ENCODE measurements around the gene ERC1.

The ERC1 gene

GRCh38 chr12:1201886-1202285 lies 210.9 kb downstream of the ERC1 start:
- POLR2A ChIA-PET, result no interaction called here
- H3K27ac ChIP-seq (ENCODE audit: extremely low read depth, low read depth, low read length), result no peak overlapping the region

GRCh38 chr12:1203735-1204019 lies 212.7 kb downstream of the ERC1 start:
- H3K9me3 ChIP-seq (ENCODE audit: control insufficient read depth, insufficient read depth, low read depth, low read length), result no peaks in the 10 kb centered on the region; the same call in 1 of the 2 replicates
- no peak overlapping the region for H3K27ac ChIP-seq (ENCODE audit: extremely low read depth, low read depth, low read length)
- CTCF ChIA-PET, result no interaction called here
- no peak overlapping the region for H3K4me3 ChIP-seq (ENCODE audit: low read depth, low read length)
- peaks cover 0 to 5% of the 10 kb centered on the region in 2 experiments; a peak in 1 of 3 replicates for H3K36me3 ChIP-seq (ENCODE audit: control insufficient read depth in 2 of 2, insufficient read depth in 1 of 2, low read length in 2 of 2)
- POLR2A ChIA-PET, result no interaction called here
- peaks cover 31% of the 10 kb centered on the region for H3K4me1 ChIP-seq (ENCODE audit: control insufficient read depth, insufficient read depth, low read length)
- TF ChIP-seq ZNF184 (tag by site-specific recombination; IDR thresholded peaks at IDR 0.05) (0 out of 2 replicates have a peak, but pooled peaks have one; percentile 7), ZBTB44 (tag by site-specific recombination; IDR thresholded peaks at IDR 0.05) (0 out of 2 replicates have a peak, but pooled peaks have one; percentile 22), OSR2 (tag by site-specific recombination; IDR thresholded peaks at IDR 0.05) (peak; percentile 87), HOXC10 (CRISPR knock-in tag; IDR thresholded peaks at IDR 0.05) (no peak), TSHZ1 (tag by site-specific recombination; IDR thresholded peaks at IDR 0.05; ENCODE audit: borderline replicate concordance) (0 out of 2 replicates have a peak, but pooled peaks have one; percentile 47), ZNF221 (tag by site-specific recombination; IDR thresholded peaks at IDR 0.05; ENCODE audit: borderline replicate concordance) (peak; percentile 60; the same call in 1 of the 2 replicates), ZNF18 (tag by site-specific recombination; IDR thresholded peaks at IDR 0.05) (peak; percentile 21; the same call in 1 of the 2 replicates), SP7 (tag by site-specific recombination; IDR thresholded peaks at IDR 0.05) (peak; percentile 57; the same call in 1 of the 2 replicates)

More at GRCh38 chr12:1201886-1202285, 210.9 kb downstream of the ERC1 start:
- CTCF ChIA-PET, result interaction anchor here (0.7 kb wide), 1 partner anchor 29 kb away, joined by 4 read pairs; no protein-coding TSS in a partner anchor
- no peak overlapping the region for H3K4me3 ChIP-seq (ENCODE audit: low read depth, low read length)
- peaks cover 22% of the 10 kb centered on the region for H3K4me1 ChIP-seq (ENCODE audit: control insufficient read depth, insufficient read depth, low read length)
- peaks cover 0 to 22% of the 10 kb centered on the region in 2 experiments; a peak in 2 of 3 replicates for H3K36me3 ChIP-seq (ENCODE audit: control insufficient read depth in 2 of 2, insufficient read depth in 1 of 2, low read length in 2 of 2)
- peak; percentile 58; the same call in 1 of the 2 replicates for TF ChIP-seq PRDM1 (tag by site-specific recombination; IDR thresholded peaks at IDR 0.05)
- peak; percentile 16; the same call in 1 of the 2 replicates for TF ChIP-seq ZNF366 (tag by site-specific recombination; conservative IDR thresholded peaks at IDR 0.05)
- TF ChIP-seq KLF7 (tag by site-specific recombination; IDR thresholded peaks at IDR 0.05; ENCODE audit: borderline replicate concordance), result no peak
- no peak for TF ChIP-seq ZNF112 (tag by site-specific recombination; IDR thresholded peaks at IDR 0.05)
- no peak for TF ChIP-seq OSR2 (tag by site-specific recombination; IDR thresholded peaks at IDR 0.05)
- TF ChIP-seq ZNF221 (tag by site-specific recombination; IDR thresholded peaks at IDR 0.05; ENCODE audit: borderline replicate concordance), result no peak
- TF ChIP-seq ZNF639 (tag by site-specific recombination; IDR thresholded peaks at IDR 0.05), result 0 out of 2 replicates have a peak, but pooled peaks have one; percentile 19
- TF ChIP-seq HOXD13 (CRISPR knock-in tag; IDR thresholded peaks at IDR 0.05; ENCODE audit: borderline replicate concordance), result no peak
- no peak for TF ChIP-seq ZNF704 (tag by site-specific recombination; IDR thresholded peaks at IDR 0.05)
- no peak for TF ChIP-seq ZNF558 (tag by site-specific recombination; IDR thresholded peaks at IDR 0.05)
- no peak for TF ChIP-seq ZNF18 (tag by site-specific recombination; IDR thresholded peaks at IDR 0.05)
- no peak for TF ChIP-seq AEBP2 (tag by site-specific recombination; IDR thresholded peaks at IDR 0.05; ENCODE audit: borderline replicate concordance)
- H3K9me3 ChIP-seq (ENCODE audit: control insufficient read depth, insufficient read depth, low read depth, low read length), result no peaks in the 10 kb centered on the region; the same call in 1 of the 2 replicates
